ENCODE measurements around the gene TNRC18. TPM values are rescaled to one million over a fixed set of nuclear protein-coding genes. Genes with fewer than 3 reads are reported as not detected.
"Not testable (repeated sequence)": the region's sequence is repeated elsewhere in the genome, so short reads cannot be mapped to it uniquely, and the experiment has no call there.

Gene TNRC18
- total RNA-seq, 5 donors from 2014 or later (not counting 1 experiment from before 2014, with no cell fraction given): 58.8 to 71.0 (median 62.6) TPM

- H3K36me3 Mint-ChIP-seq: peaks cover 31% of the 10 kb centered on the region
- 94% methylated on average over 34 of the region's 48 CpGs for WGBS (ENCODE audit: insufficient coverage)
- peaks cover 0 to 42% of the 10 kb centered on the region in 2 donors for H3K36me3 ChIP-seq (ENCODE audit: control insufficient read depth in 2 of 2, extremely low read depth in 1 of 2, insufficient read depth in 1 of 2, low read length in 1 of 2)
- POLR2A ChIA-PET; CTCF ChIA-PET; H3K9me3 ChIP-seq; H3K27me3 ChIP-seq (replicated peaks in 1 of 2; ENCODE audit: control insufficient read depth in 2 of 2, extremely low read depth in 1 of 2, insufficient read depth in 2 of 2, low read length in 1 of 2); H3K27me3 Mint-ChIP-seq; ATAC-seq (replicated peaks in 1 of 4); H3K4me3 ChIP-seq (ENCODE audit: control insufficient read depth in 1 of 2, extremely low read depth in 1 of 2, low read length in 1 of 2); H3K27ac ChIP-seq (ENCODE audit: low read length); DNase-seq; H3K27ac Mint-ChIP-seq; H3K9me3 Mint-ChIP-seq; H3K4me1 ChIP-seq (ENCODE audit: control insufficient read depth in 1 of 2, extremely low read depth in 1 of 2, insufficient read depth in 2 of 2, low read length in 2 of 2); H3K4me3 Mint-ChIP-seq; H3K4me1 Mint-ChIP-seq: not testable (repeated sequence)
Observed at GRCh38 chr7:5313076-5313885, 110.4 kb downstream of the TNRC18 start.

GRCh38 chr7:5312276-5313070, 111.2 kb downstream of the TNRC18 start:
- DNase-seq; H3K4me1 ChIP-seq (ENCODE audit: control insufficient read depth in 1 of 2, extremely low read depth in 1 of 2, insufficient read depth in 2 of 2, low read length in 2 of 2); H3K9me3 ChIP-seq; H3K27me3 ChIP-seq (replicated peaks in 1 of 2; ENCODE audit: control insufficient read depth in 2 of 2, extremely low read depth in 1 of 2, insufficient read depth in 2 of 2, low read length in 1 of 2); POLR2A ChIA-PET; CTCF ChIA-PET; H3K27ac Mint-ChIP-seq; H3K4me1 Mint-ChIP-seq; H3K27ac ChIP-seq (ENCODE audit: low read length); H3K9me3 Mint-ChIP-seq; H3K4me3 Mint-ChIP-seq; H3K27me3 Mint-ChIP-seq; H3K4me3 ChIP-seq (ENCODE audit: control insufficient read depth in 1 of 2, extremely low read depth in 1 of 2, low read length in 1 of 2); ATAC-seq (replicated peaks in 1 of 4): not testable (repeated sequence)
- peaks cover 6 to 48% of the 10 kb centered on the region in 2 donors for H3K36me3 ChIP-seq (ENCODE audit: control insufficient read depth in 2 of 2, extremely low read depth in 1 of 2, insufficient read depth in 1 of 2, low read length in 1 of 2)
- WGBS (ENCODE audit: insufficient coverage): 91% methylated on average over 17 of the region's 46 CpGs
- H3K36me3 Mint-ChIP-seq: peaks cover 32% of the 10 kb centered on the region

GRCh38 chr7:5310822-5311405, 112.7 kb downstream of the TNRC18 start:
- DNase-seq: no peak
- Histone ChIP-seq H3K9me3 (no peaks in the 10 kb centered on the region), H3K4me3 (ENCODE audit: control insufficient read depth in 1 of 2, extremely low read depth in 1 of 2, low read length in 1 of 2) (no peak overlapping the region), H3K36me3 (ENCODE audit: control insufficient read depth in 2 of 2, extremely low read depth in 1 of 2, insufficient read depth in 1 of 2, low read length in 1 of 2) (peaks cover 8 to 45% of the 10 kb centered on the region in 2 donors), H3K27ac (ENCODE audit: low read length) (no peak overlapping the region), H3K27me3 (replicated peaks in 1 of 2; ENCODE audit: control insufficient read depth in 2 of 2, extremely low read depth in 1 of 2, insufficient read depth in 2 of 2, low read length in 1 of 2) (no peaks in the 10 kb centered on the region), H3K4me1 (ENCODE audit: control insufficient read depth in 1 of 2, extremely low read depth in 1 of 2, insufficient read depth in 2 of 2, low read length in 2 of 2) (no peaks in the 10 kb centered on the region)
- WGBS (ENCODE audit: insufficient coverage): 98% methylated on average over 12 of the region's 16 CpGs
- no peak for ATAC-seq (replicated peaks in 1 of 4)
- POLR2A ChIA-PET: no interaction called here
- Mint-ChIP-seq H3K4me3 (no peak overlapping the region), H3K27ac (no peak overlapping the region), H3K27me3 (no peaks in the 10 kb centered on the region), H3K36me3 (peaks cover 28% of the 10 kb centered on the region), H3K9me3 (no peaks in the 10 kb centered on the region), H3K4me1 (no peaks in the 10 kb centered on the region)
- CTCF ChIA-PET: no interaction called here

GRCh38 chr7:5309146-5309545, 114.5 kb downstream of the TNRC18 start:
- WGBS (ENCODE audit: insufficient coverage): 99% methylated on average over 15 of the region's 25 CpGs

GRCh38 chr7:5307221-5308142, 116.2 kb downstream of the TNRC18 start:
- 99% methylated on average over 32 of the region's 39 CpGs for whole genome bisulfite sequencing (ENCODE audit: insufficient coverage)
- H3K4me3 ChIP-seq (ENCODE audit: control insufficient read depth in 1 of 2, extremely low read depth in 1 of 2, low read length in 1 of 2); H3K9me3 Mint-ChIP-seq; H3K27ac ChIP-seq (ENCODE audit: low read length); H3K9me3 ChIP-seq; H3K4me1 ChIP-seq (ENCODE audit: control insufficient read depth in 1 of 2, extremely low read depth in 1 of 2, insufficient read depth in 2 of 2, low read length in 2 of 2); H3K27ac Mint-ChIP-seq; H3K4me3 Mint-ChIP-seq; H3K27me3 Mint-ChIP-seq; H3K4me1 Mint-ChIP-seq; DNase-seq; ATAC-seq (replicated peaks in 1 of 4); H3K27me3 ChIP-seq (replicated peaks in 1 of 2; ENCODE audit: control insufficient read depth in 2 of 2, extremely low read depth in 1 of 2, insufficient read depth in 2 of 2, low read length in 1 of 2); CTCF ChIA-PET: not testable (repeated sequence)
- POLR2A ChIA-PET: interaction anchor here in 1 of 2 donors (0.6 kb wide), 1 partner anchor 143 kb away, joined by 3 read pairs; no protein-coding TSS in a partner anchor
- peaks cover 22% of the 10 kb centered on the region for H3K36me3 Mint-ChIP-seq
- peaks cover 8 to 26% of the 10 kb centered on the region in 2 donors for H3K36me3 ChIP-seq (ENCODE audit: control insufficient read depth in 2 of 2, extremely low read depth in 1 of 2, insufficient read depth in 1 of 2, low read length in 1 of 2)

More at GRCh38 chr7:5309146-5309545, 114.5 kb downstream of the TNRC18 start:
- no peak for DNase-seq
- Histone ChIP-seq H3K27me3 (replicated peaks in 1 of 2; ENCODE audit: control insufficient read depth in 2 of 2, extremely low read depth in 1 of 2, insufficient read depth in 2 of 2, low read length in 1 of 2) (no peaks in the 10 kb centered on the region), H3K4me1 (ENCODE audit: control insufficient read depth in 1 of 2, extremely low read depth in 1 of 2, insufficient read depth in 2 of 2, low read length in 2 of 2) (no peaks in the 10 kb centered on the region), H3K36me3 (ENCODE audit: control insufficient read depth in 2 of 2, extremely low read depth in 1 of 2, insufficient read depth in 1 of 2, low read length in 1 of 2) (peaks cover 8 to 33% of the 10 kb centered on the region in 2 donors), H3K9me3 (no peaks in the 10 kb centered on the region), H3K27ac (ENCODE audit: low read length) (no peak overlapping the region), H3K4me3 (ENCODE audit: control insufficient read depth in 1 of 2, extremely low read depth in 1 of 2, low read length in 1 of 2) (no peak overlapping the region)
- no peaks in the 10 kb centered on the region for H3K27me3 Mint-ChIP-seq
- ChIA-PET POLR2A (interaction anchor here in 1 of 2 donors (0.5 kb wide), 1 partner anchor 393 kb away, joined by 3 read pairs; no protein-coding TSS in a partner anchor), CTCF (no interaction called here)
- no peak for ATAC-seq (replicated peaks in 1 of 4)
- H3K4me1 Mint-ChIP-seq: no peaks in the 10 kb centered on the region
- peaks cover 22% of the 10 kb centered on the region for H3K36me3 Mint-ChIP-seq
- H3K4me3 Mint-ChIP-seq: no peak overlapping the region
- H3K27ac Mint-ChIP-seq: no peak overlapping the region
- no peaks in the 10 kb centered on the region for H3K9me3 Mint-ChIP-seq

- DNase-seq; H3K4me3 Mint-ChIP-seq; H3K9me3 ChIP-seq; H3K27me3 ChIP-seq (replicated peaks in 1 of 2; ENCODE audit: control insufficient read depth in 2 of 2, extremely low read depth in 1 of 2, insufficient read depth in 2 of 2, low read length in 1 of 2); POLR2A ChIA-PET; ATAC-seq (replicated peaks in 1 of 4); H3K27me3 Mint-ChIP-seq; H3K4me3 ChIP-seq (ENCODE audit: control insufficient read depth in 1 of 2, extremely low read depth in 1 of 2, low read length in 1 of 2); H3K4me1 ChIP-seq (ENCODE audit: control insufficient read depth in 1 of 2, extremely low read depth in 1 of 2, insufficient read depth in 2 of 2, low read length in 2 of 2); H3K27ac ChIP-seq (ENCODE audit: low read length); H3K4me1 Mint-ChIP-seq; CTCF ChIA-PET; H3K27ac Mint-ChIP-seq; H3K9me3 Mint-ChIP-seq: not testable (repeated sequence)
- WGBS (ENCODE audit: insufficient coverage): 97% methylated on average over 8 of the region's 9 CpGs
- peaks cover 11% of the 10 kb centered on the region for H3K36me3 Mint-ChIP-seq
- H3K36me3 ChIP-seq (ENCODE audit: control insufficient read depth in 2 of 2, extremely low read depth in 1 of 2, insufficient read depth in 1 of 2, low read length in 1 of 2): peaks cover 8 to 11% of the 10 kb centered on the region in 2 donors
Observed at GRCh38 chr7:5305050-5305449, 118.6 kb downstream of the TNRC18 start.
